DMS53 treated with DMSO at 0.1 percent for 48 hours (cell line): ENCODE results near the gene GPBAR1.
A peak's percentile ranks its signal among the peaks of the same experiment; 100 is the strongest.

Source experiments
- DNase-seq: peaks from one replicate; lab custom pipeline; 2025; ENCODE audit not compliant: unreplicated experiment; lab: John Stamatoyannopoulos, UW

GPBAR1 gene

GRCh38 chr2:218282173-218282991 is 21.6 kb downstream of the GPBAR1 start:
- DNase-seq = no peak

DNA sequence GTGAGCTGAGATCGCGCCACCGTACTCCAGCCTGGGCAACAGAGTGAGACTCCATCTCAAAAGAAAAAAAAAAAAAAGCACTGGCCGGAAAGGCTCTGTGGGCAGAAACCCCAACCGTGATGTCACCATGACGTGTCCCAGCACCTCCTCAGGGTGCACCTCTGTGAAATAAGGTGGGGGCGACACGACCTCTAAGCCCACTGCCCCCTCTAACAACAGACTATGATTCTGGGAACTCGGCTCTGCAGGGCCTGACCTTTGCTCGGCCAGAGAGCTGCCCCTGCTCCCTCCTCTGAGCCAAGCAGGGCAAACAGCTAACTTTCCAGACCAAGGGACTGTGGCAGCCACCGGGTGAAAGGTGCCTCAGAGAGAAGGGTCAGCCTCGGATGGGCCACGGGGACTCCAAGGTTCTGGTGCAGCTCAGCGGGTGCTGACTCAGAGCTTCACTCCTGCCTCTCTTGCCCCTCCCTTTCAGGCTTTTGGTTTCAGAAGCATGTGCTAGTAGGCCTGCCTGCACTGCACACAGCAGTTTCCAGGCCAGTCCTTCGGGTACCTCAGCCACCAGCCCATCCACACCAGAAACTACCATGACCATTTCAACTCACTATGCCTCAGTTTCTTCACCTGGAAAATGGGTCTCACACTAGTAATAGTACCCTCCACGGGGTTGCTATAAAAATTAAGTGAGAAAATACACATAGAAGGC is 23.4 kb downstream of the GPBAR1 start:
- DNase-seq = no peak

DNA sequence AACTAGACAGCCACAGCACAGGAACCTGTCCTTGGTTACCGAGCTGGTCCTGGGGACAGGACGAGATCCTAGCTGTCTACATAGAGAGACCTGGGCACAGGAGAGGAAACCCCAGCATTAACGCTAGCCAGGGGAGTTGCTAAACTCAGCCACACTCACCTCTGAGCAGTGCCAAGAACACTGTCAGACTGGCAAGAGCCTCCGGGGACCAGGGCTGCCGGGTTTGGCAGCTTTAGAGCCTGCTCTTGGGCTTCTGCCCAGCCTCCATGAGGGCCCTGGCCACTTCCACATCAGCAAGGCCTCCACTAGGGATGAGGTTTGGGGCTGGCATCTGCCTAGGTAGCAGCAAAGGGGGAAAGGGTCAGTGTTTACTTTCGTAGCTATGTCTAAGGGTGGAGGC is 24.8 kb downstream of the GPBAR1 start:
- DNase-seq = no peak

DNA sequence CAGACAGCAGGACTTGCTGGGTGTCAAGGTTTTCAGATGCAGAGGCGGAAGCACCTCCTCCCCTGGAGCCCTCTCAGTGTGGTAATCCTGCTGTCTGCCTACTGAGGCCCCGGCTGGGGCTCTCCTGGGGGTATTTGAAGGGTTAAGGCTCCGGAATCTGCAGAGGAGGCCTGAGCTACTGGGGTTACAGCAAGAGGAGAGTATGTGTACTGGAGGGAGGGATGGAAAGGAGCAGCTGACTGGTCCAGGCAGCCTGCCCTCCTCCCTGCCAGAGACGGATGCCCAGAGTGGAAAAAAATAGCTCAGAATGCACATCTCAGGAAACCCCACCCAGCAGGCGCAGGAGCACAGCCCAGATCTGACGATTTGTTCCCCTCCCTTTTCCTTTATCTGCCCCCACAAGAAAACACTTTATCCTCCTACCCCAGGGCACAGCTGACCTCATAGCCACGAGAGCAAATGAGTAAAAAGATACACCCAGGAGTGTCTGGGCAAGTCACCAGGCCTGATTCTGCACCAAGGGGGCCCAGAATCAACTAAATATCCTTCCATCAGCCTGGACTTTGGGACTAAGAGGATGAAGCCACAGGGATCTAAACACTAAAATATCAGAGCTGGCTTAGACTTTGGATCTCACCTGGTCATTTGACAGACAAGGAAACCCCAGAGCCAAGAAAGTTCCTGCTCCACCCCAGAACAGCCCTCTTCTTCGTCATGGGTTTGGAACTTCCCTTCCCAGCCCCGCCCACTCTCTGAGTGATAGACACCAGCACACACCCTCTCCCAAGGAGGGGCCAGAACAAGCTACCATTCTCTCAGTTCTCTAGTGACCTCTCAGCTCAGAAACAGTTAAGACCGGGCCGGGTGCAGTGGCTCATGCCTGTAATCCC is 26.0 kb downstream of the GPBAR1 start:
- DNase-seq = no peak

DNA sequence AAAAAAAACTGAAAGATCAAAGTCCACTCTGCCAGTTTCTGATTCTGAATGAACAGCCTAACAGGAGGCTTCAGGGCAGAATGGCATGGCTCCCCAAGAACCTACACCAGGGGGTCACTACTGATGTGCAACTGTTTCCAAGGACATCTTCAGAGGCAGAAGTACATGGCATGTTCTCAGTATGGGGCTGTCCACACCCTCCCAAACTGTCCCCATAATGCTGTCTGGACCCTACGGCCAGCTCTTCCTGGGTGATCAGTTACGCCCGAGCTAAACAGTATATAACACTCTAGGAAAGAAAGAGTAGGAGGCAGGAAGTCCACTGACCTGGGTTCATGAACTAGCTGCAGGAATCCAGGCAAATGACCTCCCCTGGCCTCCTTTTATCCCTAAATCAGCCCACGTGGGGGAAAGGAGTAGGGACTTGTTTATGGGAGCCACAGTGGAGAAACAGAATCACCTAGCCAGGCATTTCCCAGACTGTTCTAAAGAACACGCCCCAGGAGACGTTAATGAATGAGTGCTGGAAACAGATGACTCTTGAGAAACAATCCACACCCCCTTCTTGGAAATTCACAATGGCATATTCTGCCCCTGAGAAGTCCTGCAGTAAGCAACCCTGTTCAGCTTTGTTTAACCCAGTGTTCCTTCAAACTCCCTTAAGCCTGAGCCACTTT is 29.0 kb downstream of the GPBAR1 start:
- no peak for DNase-seq

GRCh38 chr2:218290316-218291261 is 29.8 kb downstream of the GPBAR1 start:
- no peak for DNase-seq

DNA sequence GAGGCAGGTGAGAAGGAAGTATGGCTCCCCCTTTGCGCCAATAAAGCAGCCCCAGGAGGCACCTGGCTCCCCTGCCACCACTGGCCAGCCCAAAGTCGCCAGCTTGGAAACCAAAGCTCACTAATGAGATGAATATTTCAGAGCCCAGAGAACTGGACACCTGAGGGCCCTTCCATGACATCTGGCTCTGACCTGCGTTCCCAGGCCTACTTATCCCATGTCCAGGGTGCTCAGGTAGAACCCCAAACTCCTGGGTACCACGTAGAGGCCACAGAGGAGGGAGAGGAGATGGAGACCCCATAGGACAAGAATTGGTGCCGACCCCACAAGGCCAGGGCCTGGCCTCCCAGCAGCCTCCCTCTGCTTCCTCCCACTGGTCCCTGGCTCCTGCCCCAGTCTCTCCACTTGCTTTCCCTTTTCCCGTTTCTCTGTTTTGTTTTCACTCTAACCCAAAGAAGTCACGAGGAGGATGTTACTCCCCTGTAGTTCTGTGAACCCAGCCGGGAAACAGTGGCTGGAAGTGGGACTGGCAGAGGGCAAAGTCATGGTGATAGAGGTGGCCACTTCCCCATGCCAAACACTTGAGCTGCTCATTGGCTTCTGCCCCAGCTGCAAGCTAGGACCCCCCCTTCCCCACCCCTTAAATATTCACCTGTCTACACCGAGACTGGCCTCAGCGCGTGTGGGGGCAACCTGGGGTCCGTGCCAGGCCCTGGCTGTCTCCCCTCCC is 30.7 kb downstream of the GPBAR1 start:
- DNase-seq = no peak

GRCh38 chr2:218292048-218293014 is 31.5 kb downstream of the GPBAR1 start, which contains the start of gene TMBIM1:
Gene TMBIM1, minus strand, starts transcription at chr2:218292503. Its CDS starts 10,362 bp downstream, at chr2:218282141.
- peak; percentile 23 for DNase-seq

DNA sequence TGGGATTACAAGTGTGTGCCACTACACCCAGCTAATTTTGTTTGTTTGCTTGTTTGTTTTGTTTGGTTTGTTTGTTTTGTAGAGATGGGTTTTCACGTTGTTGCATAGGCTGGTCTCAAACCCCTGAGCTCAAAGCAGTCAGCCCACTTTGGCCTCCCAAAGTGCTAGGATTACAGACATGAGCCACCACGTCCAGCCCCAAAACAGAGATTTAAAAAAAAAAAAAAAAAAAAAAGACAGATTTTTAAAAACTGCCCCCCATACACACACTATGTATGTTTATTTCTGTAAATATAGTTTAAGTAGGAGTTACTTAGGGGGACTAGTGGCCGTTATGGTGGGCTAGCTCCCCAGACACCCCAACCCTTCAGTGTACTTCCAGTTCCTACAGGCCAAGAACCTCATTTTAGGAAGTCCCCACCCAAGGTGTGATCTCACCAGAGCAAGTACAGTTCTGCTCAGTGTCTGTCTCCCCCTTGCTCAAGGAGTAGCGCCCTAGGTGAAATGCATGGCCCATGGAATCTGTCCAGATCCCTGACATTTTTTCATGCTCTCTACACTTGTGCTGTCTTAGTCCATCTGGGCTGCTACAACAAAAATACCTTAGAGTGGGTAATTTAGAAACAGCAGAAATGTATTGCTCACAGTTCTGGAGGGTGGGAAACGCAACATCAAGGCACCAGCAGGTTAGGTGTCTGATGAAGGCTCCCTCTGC is 33.1 kb downstream of the GPBAR1 start:
- no peak for DNase-seq

GRCh38 chr2:218294430-218295022 is 33.7 kb downstream of the GPBAR1 start:
- no peak for DNase-seq

DNA sequence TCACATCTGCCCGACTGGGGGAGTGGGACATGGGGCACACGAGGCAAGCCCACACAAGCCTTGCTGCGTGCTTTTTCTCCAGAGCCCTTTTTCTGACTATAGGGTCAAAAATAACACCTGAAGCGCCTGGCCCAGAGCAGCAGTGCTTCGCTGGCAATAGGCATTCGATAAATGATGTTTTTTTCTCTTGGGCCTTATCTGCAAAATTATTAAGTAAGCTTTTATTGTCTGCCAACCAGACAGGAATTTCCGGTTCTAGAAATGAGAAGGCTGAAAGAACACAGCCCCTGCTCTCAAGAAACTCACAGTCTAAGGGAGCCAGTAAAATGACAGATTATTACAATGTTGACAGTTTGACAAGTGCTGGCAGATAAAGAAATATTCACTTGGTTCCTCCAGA is 34.2 kb downstream of the GPBAR1 start:
- no peak for DNase-seq

DNA sequence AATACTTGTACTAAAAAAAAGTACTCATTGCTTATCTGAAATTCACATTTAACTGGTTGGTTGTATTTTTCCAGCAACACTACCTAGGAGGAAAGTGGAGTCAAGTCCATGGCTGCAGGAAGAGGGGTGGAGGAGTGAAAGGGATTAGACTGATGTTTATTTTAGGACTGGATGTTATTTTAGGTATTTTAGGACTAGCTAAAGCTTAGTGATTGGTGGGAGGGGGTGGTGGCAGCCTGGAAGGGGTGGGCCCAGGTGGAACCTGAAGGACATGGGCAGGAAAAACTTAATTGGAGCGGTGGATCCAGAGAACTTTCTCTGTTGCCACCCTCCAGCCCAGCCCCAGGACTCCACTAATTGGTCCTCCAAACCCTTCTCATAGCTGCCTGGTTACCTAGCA is 35.4 kb downstream of the GPBAR1 start:
- DNase-seq = no peak

GRCh38 chr2:218296847-218297246 is 36.0 kb downstream of the GPBAR1 start:
- no peak for DNase-seq

- DNase-seq = no peak
Observed at GRCh38 chr2:218298314-218298875, 37.6 kb downstream of the GPBAR1 start.

- no peak for DNase-seq
Observed at GRCh38 chr2:218300141-218300540, 39.3 kb downstream of the GPBAR1 start.

DNA sequence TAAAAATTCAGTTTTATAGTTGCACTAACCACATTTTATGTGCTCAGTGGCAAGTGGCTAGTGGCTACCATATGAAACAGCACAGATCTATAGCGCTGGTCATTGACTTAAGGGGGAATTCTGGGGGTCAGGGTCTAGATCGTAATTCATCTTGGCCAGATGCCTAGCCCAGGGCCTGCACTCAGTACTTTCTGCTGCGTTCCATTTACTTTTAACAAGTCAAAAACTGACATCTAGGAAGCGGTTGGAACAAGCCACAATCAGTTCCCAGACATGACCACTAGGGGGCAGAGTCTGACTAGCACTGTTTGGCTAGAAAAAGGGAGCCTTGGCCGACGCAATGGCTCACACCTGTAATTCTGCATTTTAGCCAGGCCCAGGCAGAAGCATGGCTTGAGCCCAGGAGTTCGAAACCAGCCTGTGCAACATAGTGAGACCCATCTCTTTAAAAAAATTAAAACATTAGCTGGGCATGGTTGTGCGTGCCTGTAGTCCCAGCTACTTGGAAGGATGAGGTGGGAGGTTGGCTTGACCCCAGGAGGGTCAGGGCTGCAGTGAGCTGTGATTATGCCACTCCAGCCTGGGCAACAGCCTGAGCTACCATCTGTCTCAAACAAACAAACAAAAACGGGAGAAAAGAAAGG is 40.5 kb downstream of the GPBAR1 start:
- DNase-seq = peak; percentile 77
